Measurements from ENCODE around the gene NRGN. TPM values are rescaled to one million over a fixed set of nuclear protein-coding genes. Genes with fewer than 3 reads are reported as not detected.

The NRGN gene
- total and polyA plus RNA-seq, 2 of the 8 experiments (the other 6 are each of a cell fraction or from before 2014, with no cell fraction given), result 0.60 to 1.0 TPM

DNA sequence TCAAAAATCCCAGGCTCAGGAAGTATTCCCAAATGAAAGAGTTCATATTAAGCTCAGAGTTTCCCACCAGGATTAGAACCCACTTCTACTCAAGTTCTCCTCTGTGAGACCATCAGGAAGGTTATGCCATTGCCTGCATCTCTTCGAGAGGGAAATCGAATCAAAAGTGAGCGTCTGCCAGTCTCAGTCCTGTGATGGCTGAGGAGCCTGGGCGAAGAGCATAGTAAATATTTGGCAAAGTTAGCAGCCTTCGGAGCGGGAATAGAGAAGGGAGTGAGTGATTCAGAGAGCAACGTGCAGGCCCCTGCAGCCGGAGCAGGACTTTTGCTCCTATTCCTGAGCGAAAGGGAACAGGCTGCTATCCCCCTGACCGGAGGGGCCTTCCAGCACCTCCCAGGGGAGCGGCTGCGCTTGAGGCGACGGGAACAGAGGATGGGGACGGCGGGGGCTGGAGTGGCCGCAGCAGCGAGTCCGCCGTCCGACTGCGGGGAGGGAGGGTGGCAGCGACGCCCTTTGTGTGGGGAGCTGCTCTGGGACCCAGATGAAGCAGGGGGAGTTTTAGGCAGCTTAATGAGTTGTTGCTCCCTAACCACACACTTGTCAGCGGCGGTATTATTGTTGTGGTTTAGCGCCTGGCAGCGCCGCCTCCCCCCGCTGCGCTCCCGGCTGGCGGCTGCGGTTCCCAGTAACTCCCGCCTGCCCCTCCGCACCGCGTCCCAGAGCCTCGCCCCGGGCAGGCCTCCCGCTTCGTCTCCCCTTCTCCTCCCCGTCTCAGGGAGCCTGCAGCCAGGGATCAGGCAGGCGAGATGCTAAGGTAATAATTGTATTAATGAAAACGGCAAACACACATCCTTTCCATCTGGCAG lies 21.7 kb upstream of the NRGN start (continued):
- TF ChIP-seq, protein P1, sequence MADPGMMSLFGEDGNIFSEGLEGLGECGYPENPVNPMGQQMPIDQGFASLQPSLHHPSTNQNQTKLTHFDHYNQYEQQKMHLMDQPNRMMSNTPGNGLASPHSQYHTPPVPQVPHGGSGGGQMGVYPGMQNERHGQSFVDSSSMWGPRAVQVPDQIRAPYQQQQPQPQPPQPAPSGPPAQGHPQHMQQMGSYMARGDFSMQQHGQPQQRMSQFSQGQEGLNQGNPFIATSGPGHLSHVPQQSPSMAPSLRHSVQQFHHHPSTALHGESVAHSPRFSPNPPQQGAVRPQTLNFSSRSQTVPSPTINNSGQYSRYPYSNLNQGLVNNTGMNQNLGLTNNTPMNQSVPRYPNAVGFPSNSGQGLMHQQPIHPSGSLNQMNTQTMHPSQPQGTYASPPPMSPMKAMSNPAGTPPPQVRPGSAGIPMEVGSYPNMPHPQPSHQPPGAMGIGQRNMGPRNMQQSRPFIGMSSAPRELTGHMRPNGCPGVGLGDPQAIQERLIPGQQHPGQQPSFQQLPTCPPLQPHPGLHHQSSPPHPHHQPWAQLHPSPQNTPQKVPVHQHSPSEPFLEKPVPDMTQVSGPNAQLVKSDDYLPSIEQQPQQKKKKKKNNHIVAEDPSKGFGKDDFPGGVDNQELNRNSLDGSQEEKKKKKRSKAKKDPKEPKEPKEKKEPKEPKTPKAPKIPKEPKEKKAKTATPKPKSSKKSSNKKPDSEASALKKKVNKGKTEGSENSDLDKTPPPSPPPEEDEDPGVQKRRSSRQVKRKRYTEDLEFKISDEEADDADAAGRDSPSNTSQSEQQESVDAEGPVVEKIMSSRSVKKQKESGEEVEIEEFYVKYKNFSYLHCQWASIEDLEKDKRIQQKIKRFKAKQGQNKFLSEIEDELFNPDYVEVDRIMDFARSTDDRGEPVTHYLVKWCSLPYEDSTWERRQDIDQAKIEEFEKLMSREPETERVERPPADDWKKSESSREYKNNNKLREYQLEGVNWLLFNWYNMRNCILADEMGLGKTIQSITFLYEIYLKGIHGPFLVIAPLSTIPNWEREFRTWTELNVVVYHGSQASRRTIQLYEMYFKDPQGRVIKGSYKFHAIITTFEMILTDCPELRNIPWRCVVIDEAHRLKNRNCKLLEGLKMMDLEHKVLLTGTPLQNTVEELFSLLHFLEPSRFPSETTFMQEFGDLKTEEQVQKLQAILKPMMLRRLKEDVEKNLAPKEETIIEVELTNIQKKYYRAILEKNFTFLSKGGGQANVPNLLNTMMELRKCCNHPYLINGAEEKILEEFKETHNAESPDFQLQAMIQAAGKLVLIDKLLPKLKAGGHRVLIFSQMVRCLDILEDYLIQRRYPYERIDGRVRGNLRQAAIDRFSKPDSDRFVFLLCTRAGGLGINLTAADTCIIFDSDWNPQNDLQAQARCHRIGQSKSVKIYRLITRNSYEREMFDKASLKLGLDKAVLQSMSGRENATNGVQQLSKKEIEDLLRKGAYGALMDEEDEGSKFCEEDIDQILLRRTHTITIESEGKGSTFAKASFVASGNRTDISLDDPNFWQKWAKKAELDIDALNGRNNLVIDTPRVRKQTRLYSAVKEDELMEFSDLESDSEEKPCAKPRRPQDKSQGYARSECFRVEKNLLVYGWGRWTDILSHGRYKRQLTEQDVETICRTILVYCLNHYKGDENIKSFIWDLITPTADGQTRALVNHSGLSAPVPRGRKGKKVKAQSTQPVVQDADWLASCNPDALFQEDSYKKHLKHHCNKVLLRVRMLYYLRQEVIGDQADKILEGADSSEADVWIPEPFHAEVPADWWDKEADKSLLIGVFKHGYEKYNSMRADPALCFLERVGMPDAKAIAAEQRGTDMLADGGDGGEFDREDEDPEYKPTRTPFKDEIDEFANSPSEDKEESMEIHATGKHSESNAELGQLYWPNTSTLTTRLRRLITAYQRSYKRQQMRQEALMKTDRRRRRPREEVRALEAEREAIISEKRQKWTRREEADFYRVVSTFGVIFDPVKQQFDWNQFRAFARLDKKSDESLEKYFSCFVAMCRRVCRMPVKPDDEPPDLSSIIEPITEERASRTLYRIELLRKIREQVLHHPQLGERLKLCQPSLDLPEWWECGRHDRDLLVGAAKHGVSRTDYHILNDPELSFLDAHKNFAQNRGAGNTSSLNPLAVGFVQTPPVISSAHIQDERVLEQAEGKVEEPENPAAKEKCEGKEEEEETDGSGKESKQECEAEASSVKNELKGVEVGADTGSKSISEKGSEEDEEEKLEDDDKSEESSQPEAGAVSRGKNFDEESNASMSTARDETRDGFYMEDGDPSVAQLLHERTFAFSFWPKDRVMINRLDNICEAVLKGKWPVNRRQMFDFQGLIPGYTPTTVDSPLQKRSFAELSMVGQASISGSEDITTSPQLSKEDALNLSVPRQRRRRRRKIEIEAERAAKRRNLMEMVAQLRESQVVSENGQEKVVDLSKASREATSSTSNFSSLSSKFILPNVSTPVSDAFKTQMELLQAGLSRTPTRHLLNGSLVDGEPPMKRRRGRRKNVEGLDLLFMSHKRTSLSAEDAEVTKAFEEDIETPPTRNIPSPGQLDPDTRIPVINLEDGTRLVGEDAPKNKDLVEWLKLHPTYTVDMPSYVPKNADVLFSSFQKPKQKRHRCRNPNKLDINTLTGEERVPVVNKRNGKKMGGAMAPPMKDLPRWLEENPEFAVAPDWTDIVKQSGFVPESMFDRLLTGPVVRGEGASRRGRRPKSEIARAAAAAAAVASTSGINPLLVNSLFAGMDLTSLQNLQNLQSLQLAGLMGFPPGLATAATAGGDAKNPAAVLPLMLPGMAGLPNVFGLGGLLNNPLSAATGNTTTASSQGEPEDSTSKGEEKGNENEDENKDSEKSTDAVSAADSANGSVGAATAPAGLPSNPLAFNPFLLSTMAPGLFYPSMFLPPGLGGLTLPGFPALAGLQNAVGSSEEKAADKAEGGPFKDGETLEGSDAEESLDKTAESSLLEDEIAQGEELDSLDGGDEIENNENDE (IDR thresholded peaks at IDR 0.05; ENCODE audit: insufficient replicate concordance, low read length), result no peak
- TF ChIP-seq CHD2 (IDR thresholded peaks at IDR 0.05; ENCODE audit: low read length), result no peak
- no peak for TF ChIP-seq TAF7 (optimal IDR thresholded peaks at IDR 0.05; ENCODE audit: borderline replicate concordance, low read depth, low read length)
- no peak for TF ChIP-seq SIN3A (conservative IDR thresholded peaks at IDR 0.05 in 1 of 2, IDR thresholded peaks at IDR 0.05 in 1 of 2; ENCODE audit: low read depth in 1 of 2, low read length in 2 of 2)
